Right lobe of liver (tissue), 6 donors: ENCODE data around the gene CCDC141. TPM values are rescaled to one million over a fixed set of nuclear protein-coding genes. Genes with fewer than 3 reads are reported as not detected.
A peak's percentile ranks its signal among the peaks of the same experiment; 100 is the strongest.
"Not testable (repeated sequence)": the region's sequence is repeated elsewhere in the genome, so short reads cannot be mapped to it uniquely, and the experiment has no call there.

Source experiments
- ATAC-seq, 4 donors: fragments of 200-7000 bp; cut with Tn5 transposase; one replicate each; pipeline ENCODE4 v1.9.1; 2020; ENCODE audit warnings: mild to moderate bottlenecking in 4 of 4, moderate library complexity in 4 of 4
- DNase-seq, 3 donors: peaks; one replicate each; pipeline ENCODE4 v3.0.0-alpha.2; 2020
- H3K27ac ChIP-seq, 3 donors: fragments of 200-600 bp; one replicate each; pipeline ENCODE4 v1.8.0; 2022
- H3K27me3 ChIP-seq, 2 donors: fragments of 200-600 bp; one replicate each; pipeline ENCODE4 v1.8.0; 2022
- H3K36me3 ChIP-seq, 4 donors: fragments of 200-600 bp; sonication (generic) in 1 of 4; one replicate each; pipeline versions ENCODE4 v1.5.1 to v1.8.0; 2017 to 2022; ENCODE audit warnings: control low read depth in 1 of 4
- H3K4me1 ChIP-seq, 4 donors: fragments of 200-600 bp; sonication (generic) in 1 of 4; one replicate each; pipeline versions ENCODE4 v1.5.1 to v1.8.0; 2017 to 2022; ENCODE audit warnings: control low read depth in 1 of 4
- H3K4me3 ChIP-seq, 3 donors: fragments of 200-600 bp; one replicate each; pipeline ENCODE4 v1.8.0; 2022
- H3K9me3 ChIP-seq, 4 donors: fragments of 200-600 bp; sonication (generic) in 1 of 4; one replicate each; pipeline versions ENCODE4 v1.5.1 to v1.8.0; 2017 to 2022; ENCODE audit warnings: control low read depth in 1 of 4
- POLR2A ChIP-seq: fragments of 450-650 bp; IDR thresholded peaks from one replicate; pipeline ENCODE4 v1.6.1; 2017; ENCODE audit warnings: antibody characterized with exemption, mild to moderate bottlenecking
- WGBS: methylation state at CpG from one replicate; pipeline ENCODE4 v1.1.6; 2018; ENCODE audit warnings: low coverage, low lambda C conversion rate; ENCODE audit not compliant: insufficient coverage; ENCODE audit errors: missing lambda C conversion rate; 5-methylcytosine and 5-hydroxymethylcytosine counted together
- intact Hi-C, 2 donors: fragments of 100-400 bp; cut with DNase I; formaldehyde crosslinking; loops; one replicate each; pipeline versions ENCODE4 v1.11.2 to v1.14.1; 2022
- total RNA-seq, 6 experiments: library from RNA; depleted of rRNA in 2 of 6; stranded (reverse); fragments of >200 nt in 2 of 6; fragmentation: NEBNext Ultra II Directional in 3 of 6; extraction: Animal tissue kit (Norgen Biotek cat#: 25700) in 3 of 6; gene quantifications; one replicate each; pipeline versions ENCODE4 v1.1.0 to v1.2.4, GENCODE V29; 2016 to 2023
- TF ChIP-seq, protein P1 (sequence below), 4 donors: fragments of 200-600 bp in 3 of 4; fragments of 450-650 bp in 1 of 4; IDR thresholded peaks; one replicate each; pipeline versions ENCODE4 v1.5.1 to v1.8.0; 2016 to 2022; ENCODE audit warnings: antibody characterized with exemption in 4 of 4, mild to moderate bottlenecking in 2 of 4
- donor health status: DM: no; HTN: yes; CAD: no.
- donor health status: DM: no; HTN: no; CAD: no.
- donor health status: DM: no; HTN: no; CAD: no.
- donor health status: DM: no; HTN: yes; CAD: no.
- donor health status: DM: no; HTN: yes; CAD: no.

CCDC141 gene
- total RNA-seq, 6 experiments from 2014 or later = 0.20 to 0.98 (median 0.58) TPM

DNA sequence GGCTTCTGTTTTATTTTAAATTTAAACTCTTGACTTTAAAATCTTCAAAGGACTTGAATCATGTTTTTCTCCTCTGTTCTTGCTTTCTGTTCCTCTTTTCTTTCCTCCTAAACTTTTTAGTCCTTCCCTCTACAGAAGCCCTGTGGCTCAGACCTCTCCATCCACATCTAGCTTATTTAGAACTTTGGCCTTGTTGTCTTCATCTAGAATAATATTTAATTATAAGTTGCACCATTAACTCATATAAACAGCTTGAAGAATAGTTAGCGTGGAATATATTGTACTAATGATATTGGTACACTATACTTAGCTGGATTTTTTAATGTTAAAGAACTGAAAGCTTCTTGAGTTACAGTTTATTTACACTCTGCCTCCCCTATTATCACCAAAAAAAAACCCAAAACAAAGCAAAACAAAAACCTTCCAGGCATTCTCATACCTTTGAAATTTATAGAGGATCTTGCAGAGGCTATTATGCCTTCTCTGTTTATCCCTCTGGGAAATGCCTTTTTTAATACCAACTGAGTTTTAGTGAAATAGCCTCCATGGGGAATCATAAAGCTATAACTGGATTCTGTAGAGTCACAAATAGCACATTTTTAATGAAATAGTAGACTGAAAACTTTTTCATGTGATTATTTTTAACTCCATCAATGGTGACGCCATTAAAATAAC lies 9.2 kb upstream of the CCDC141 start:
- TF ChIP-seq, protein P1, sequence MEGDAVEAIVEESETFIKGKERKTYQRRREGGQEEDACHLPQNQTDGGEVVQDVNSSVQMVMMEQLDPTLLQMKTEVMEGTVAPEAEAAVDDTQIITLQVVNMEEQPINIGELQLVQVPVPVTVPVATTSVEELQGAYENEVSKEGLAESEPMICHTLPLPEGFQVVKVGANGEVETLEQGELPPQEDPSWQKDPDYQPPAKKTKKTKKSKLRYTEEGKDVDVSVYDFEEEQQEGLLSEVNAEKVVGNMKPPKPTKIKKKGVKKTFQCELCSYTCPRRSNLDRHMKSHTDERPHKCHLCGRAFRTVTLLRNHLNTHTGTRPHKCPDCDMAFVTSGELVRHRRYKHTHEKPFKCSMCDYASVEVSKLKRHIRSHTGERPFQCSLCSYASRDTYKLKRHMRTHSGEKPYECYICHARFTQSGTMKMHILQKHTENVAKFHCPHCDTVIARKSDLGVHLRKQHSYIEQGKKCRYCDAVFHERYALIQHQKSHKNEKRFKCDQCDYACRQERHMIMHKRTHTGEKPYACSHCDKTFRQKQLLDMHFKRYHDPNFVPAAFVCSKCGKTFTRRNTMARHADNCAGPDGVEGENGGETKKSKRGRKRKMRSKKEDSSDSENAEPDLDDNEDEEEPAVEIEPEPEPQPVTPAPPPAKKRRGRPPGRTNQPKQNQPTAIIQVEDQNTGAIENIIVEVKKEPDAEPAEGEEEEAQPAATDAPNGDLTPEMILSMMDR (IDR thresholded peaks at IDR 0.05) = no peak
- TF ChIP-seq POLR2A = no peak
- 87% methylated on average over 2 of the region's 2 CpGs for WGBS

DNA sequence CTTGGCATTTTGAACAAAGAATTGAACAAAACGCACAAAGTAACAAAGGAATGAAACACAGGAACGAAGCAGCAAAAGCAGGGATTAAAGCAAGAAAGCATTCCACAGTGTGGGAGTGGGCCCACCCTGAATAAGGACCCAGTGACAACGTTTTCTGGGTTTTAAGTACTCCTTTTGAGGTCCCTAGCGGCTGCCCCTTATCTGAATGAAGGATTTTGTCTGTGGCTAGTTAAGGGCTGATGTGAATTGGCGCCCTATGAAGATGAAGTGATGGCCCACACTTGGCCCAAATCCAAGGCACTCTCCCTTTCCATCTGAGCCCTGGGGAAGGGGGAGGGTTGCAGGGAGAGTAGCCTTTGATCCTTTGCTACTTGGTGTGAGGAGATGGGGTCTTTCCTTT lies 7.8 kb upstream of the CCDC141 start:
- H3K4me1 ChIP-seq = no peaks in the 10 kb centered on the region
- no peak overlapping the region for H3K27ac ChIP-seq
- 79% methylated on average over 3 of the region's 5 CpGs for WGBS
- no peak for ATAC-seq
- no peaks in the 10 kb centered on the region for H3K9me3 ChIP-seq
- intact Hi-C loops = no loop called here
- TF ChIP-seq POLR2A = no peak
- TF ChIP-seq, protein P1 (IDR thresholded peaks at IDR 0.05) = no peak
- H3K36me3 ChIP-seq = no peaks in the 10 kb centered on the region
- H3K27me3 ChIP-seq = no peaks in the 10 kb centered on the region
- H3K4me3 ChIP-seq = no peak overlapping the region
- DNase-seq = no peak

More for the DNA sequence above, 9.2 kb upstream of the CCDC141 start:
- DNase-seq = no peak
- Histone ChIP-seq H3K36me3 (no peaks in the 10 kb centered on the region), H3K4me1 (no peaks in the 10 kb centered on the region), H3K27ac (no peak overlapping the region), H3K27me3 (no peaks in the 10 kb centered on the region), H3K9me3 (no peaks in the 10 kb centered on the region), H3K4me3 (no peak overlapping the region)
- ATAC-seq = no peak
- intact Hi-C loops = no loop called here

DNA sequence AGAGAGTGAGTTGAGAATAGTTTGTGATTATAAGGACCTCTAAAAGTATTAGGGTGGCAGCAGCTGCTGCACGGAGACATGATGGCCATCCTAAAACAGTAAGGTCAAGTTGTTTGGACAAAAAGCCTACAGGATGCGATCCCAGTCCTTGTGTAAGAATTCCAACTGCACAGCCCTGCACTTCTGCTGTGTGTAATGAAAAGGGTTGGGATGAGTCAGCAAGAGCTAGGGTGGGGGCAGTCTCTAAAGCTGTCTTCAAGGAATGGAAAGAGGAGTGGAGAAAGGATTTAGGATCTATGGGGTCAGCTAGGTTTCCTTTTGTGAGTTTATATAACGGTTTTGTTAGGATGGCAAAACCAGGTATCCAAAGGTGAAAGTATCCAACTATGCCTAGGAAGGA lies 3.6 kb upstream of the CCDC141 start:
- H3K27ac ChIP-seq, H3K9me3 ChIP-seq, DNase-seq, H3K27me3 ChIP-seq, H3K36me3 ChIP-seq, ATAC-seq, H3K4me1 ChIP-seq, intact Hi-C loops, H3K4me3 ChIP-seq: not testable (repeated sequence)
- WGBS = 78% methylated on average over 3 of the region's 3 CpGs

DNA sequence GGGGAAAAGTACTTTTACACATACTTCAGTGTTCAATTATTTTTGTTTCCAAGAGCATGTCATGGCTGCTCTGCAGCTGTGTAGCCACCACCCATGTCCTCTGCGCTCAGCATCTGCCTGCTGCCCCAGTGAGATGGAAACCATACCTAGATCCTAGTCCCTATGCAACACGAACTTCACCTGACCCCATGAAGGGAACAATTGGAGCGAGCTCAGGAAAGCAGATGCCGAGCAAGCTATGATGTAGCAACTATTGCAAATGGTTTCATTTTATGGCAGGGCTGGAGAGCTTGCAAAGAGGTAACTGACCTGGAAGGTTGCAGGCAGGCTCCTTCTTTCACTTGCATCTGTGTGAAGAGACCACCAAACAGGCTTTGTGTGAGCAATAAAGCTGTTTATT lies 1.3 kb upstream of the CCDC141 start:
- peaks cover 0 to 5% (median 0%) of the 10 kb centered on the region in 4 donors for H3K4me1 ChIP-seq
- H3K4me3 ChIP-seq = no peak overlapping the region
- ATAC-seq (peak in 1 of 4 donors; percentile 38), DNase-seq (no peak)
- no peak overlapping the region for H3K27ac ChIP-seq
- H3K27me3 ChIP-seq = no peaks in the 10 kb centered on the region
- TF ChIP-seq, protein P1 (IDR thresholded peaks at IDR 0.05) = no peak
- TF ChIP-seq POLR2A = no peak
- WGBS = 62% methylated on average over 4 of the region's 4 CpGs
- no peaks in the 10 kb centered on the region for H3K36me3 ChIP-seq
- no peaks in the 10 kb centered on the region for H3K9me3 ChIP-seq
- intact Hi-C loops = no loop called here

DNA sequence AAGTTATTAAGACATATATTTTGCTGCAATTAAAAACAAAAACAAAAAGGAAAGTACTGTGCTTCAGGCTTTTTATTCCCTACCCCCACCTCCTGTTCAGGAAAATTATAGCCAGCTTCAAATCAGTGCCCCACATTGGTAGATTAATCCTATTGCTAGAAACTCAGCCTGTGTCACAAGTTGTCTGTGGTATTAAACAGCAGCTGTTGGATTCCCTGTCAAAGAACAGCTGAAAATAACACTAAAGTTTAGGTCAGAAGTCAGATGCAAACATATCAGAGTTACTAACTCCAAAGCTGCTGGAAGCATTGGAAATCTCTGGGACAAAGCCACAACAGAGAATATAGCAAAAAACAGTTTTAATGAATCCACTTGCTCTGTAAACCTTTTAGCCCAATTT lies 818 bp upstream of the CCDC141 start:
- ATAC-seq (no peak), DNase-seq (no peak)
- Histone ChIP-seq H3K27me3 (no peaks in the 10 kb centered on the region), H3K9me3 (no peaks in the 10 kb centered on the region), H3K36me3 (no peaks in the 10 kb centered on the region), H3K27ac (no peak overlapping the region), H3K4me3 (no peak overlapping the region), H3K4me1 (peaks cover 0 to 5% (median 0%) of the 10 kb centered on the region in 4 donors)
- TF ChIP-seq, protein P1 (IDR thresholded peaks at IDR 0.05) = no peak
- no peak for TF ChIP-seq POLR2A
- intact Hi-C loops = no loop called here
